HCT116 (cell line): ENCODE data around the gene URI1. TPM values are rescaled to one million over a fixed set of nuclear protein-coding genes. Genes with fewer than 3 reads are reported as not detected.

Source experiments
- ATAC-seq: fragments of 200-7000 bp; cut with Tn5 transposase; 2 replicates; pipeline ENCODE4 v1.9.1; 2020; ENCODE audit warnings: mild to moderate bottlenecking, moderate library complexity
- BruUV-seq: library from RNA; stranded (reverse); fragments of 400-500 nt; replicated peaks from 2 replicates; lab custom pipeline; 2021; lab: Mats Ljungman, UMichigan
- CTCF ChIA-PET: fragments of 300-600 bp; sonication (Branson Sonifier 250); formaldehyde crosslinking; loops from one replicate; lab custom pipeline; 2021; ENCODE audit warnings: antibody characterized with exemption; lab: Charles Lee
- POLR2A ChIA-PET: fragments of 300-600, 350-600 bp; sonication (Branson Sonifier 250); formaldehyde crosslinking; loops from one replicate; lab custom pipeline; 2021; ENCODE audit warnings: antibody characterized with exemption; lab: Charles Lee
- RAD21 ChIA-PET, 2 experiments: fragments of 300-600 bp; sonication (Branson Sonifier 250); formaldehyde crosslinking; loops; one replicate each; lab custom pipeline; 2023; ENCODE audit warnings: low total read pairs in 2 of 2; ENCODE audit not compliant: uncharacterized antibody in 2 of 2, unreplicated experiment in 2 of 2, low non-redundant PET in 1 of 2; lab: Charles Lee
- DNase-seq: peaks from one replicate; pipeline ENCODE4 v3.0.0-alpha.2; 2010; ENCODE audit warnings: low read depth, low spot score
- H2AFZ ChIP-seq: fragments of 200-600 bp; shearing (Covaris generic), sonication (generic); 2 replicates; pipeline ENCODE4 v1.6.1; 2017; ENCODE audit warnings: low read depth, mixed run types, mixed read lengths, antibody characterized with exemption, low read length; ENCODE audit not compliant: poor library complexity, severe bottlenecking
- H3K27ac ChIP-seq: 2 replicates; pipeline ENCODE4 v1.5.1; 2012; ENCODE audit warnings: low read depth, low read length
- H3K27me3 ChIP-seq: fragments of 200-600 bp; sonication (generic); 2 replicates; pipeline ENCODE4 v1.6.1; 2016; ENCODE audit warnings: mixed run types, low read length, mixed read lengths; ENCODE audit not compliant: insufficient read depth
- H3K36me3 ChIP-seq, 2 experiments: fragments of 200-500 bp in 1 of 2; fragments of 200-600 bp in 1 of 2; sonication (Bioruptor generic) in 1 of 2; sonication (generic) in 1 of 2; 2 replicates each; pipeline versions ENCODE4 v1.5.1 to v1.6.1; 2014 to 2016; ENCODE audit warnings: low read length in 2 of 2, inconsistent platforms in 1 of 2, mixed read lengths in 1 of 2, mixed run types in 1 of 2; ENCODE audit not compliant: insufficient read depth in 2 of 2, control insufficient read depth in 1 of 2
- H3K4me1 ChIP-seq, 2 experiments: fragments of 200-600 bp in 1 of 2; sonication (generic) in 1 of 2; 2 replicates each; pipeline versions ENCODE4 v1.5.1 to v1.6.1; 2012 to 2017; ENCODE audit warnings: low read length in 2 of 2, inconsistent platforms in 1 of 2, mild to moderate bottlenecking in 1 of 2, mixed read lengths in 1 of 2, mixed run types in 1 of 2, moderate library complexity in 1 of 2; ENCODE audit not compliant: insufficient read depth in 2 of 2, control insufficient read depth in 1 of 2
- H3K4me2 ChIP-seq: fragments of 200-600 bp; sonication (generic); 2 replicates; pipeline ENCODE4 v1.6.1; 2017; ENCODE audit warnings: mixed run types, low read length, mixed read lengths
- H3K4me3 ChIP-seq, 2 experiments: fragments of 200-600 bp in 1 of 2; sonication (generic) in 1 of 2; replicated peaks in 1 of 2; 2 replicates each; pipeline ENCODE4 v1.5.1; 2011 to 2016; ENCODE audit warnings: low read length in 2 of 2, control low read depth in 1 of 2, low read depth in 1 of 2, mild to moderate bottlenecking in 1 of 2, mixed read lengths in 1 of 2, mixed run types in 1 of 2
- H3K79me2 ChIP-seq: fragments of 200-600 bp; sonication (generic); 2 replicates; pipeline ENCODE4 v1.6.1; 2017; ENCODE audit warnings: mild to moderate bottlenecking, mixed run types, low read length, moderate library complexity, mixed read lengths; ENCODE audit not compliant: insufficient read depth
- H3K9ac ChIP-seq: fragments of 200-600 bp; sonication (generic); 2 replicates; pipeline ENCODE4 v1.6.1; 2016; ENCODE audit warnings: low read length, mixed read lengths
- H3K9me2 ChIP-seq: fragments of 200-600 bp; sonication (generic), shearing (Covaris generic); 2 replicates; pipeline ENCODE4 v1.6.1; 2017; ENCODE audit warnings: mixed run types, mild to moderate bottlenecking, moderate library complexity; ENCODE audit not compliant: insufficient read depth
- H3K9me3 ChIP-seq, 2 experiments: fragments of 200-500 bp in 1 of 2; fragments of 200-600 bp in 1 of 2; sonication (Bioruptor generic) in 1 of 2; sonication (generic) in 1 of 2; 2 replicates each; pipeline ENCODE4 v1.6.1; 2014 to 2017; ENCODE audit warnings: low read length in 2 of 2, mixed read lengths in 2 of 2, inconsistent platforms in 1 of 2, low read depth in 1 of 2, mild to moderate bottlenecking in 1 of 2, mixed run types in 1 of 2, moderate library complexity in 1 of 2; ENCODE audit not compliant: control insufficient read depth in 1 of 2, insufficient read depth in 1 of 2
- H4K20me1 ChIP-seq: fragments of 200-600 bp; sonication (generic), shearing (Covaris generic); 2 replicates; pipeline ENCODE4 v1.6.1; 2017; ENCODE audit warnings: mixed run types, mild to moderate bottlenecking, moderate library complexity; ENCODE audit not compliant: insufficient read depth
- ATF3 ChIP-seq: IDR thresholded peaks from 2 replicates; pipeline ENCODE4 v1.6.1; 2012
- CBX3 ChIP-seq: IDR thresholded peaks from 2 replicates; pipeline ENCODE4 v1.6.1; 2012; ENCODE audit warnings: low read depth
- EGR1 ChIP-seq: IDR thresholded peaks from 2 replicates; pipeline ENCODE4 v1.6.1; 2012; ENCODE audit warnings: low read depth
- ELF1 ChIP-seq: IDR thresholded peaks from 2 replicates; pipeline ENCODE4 v1.6.1; 2012; ENCODE audit warnings: low read depth, borderline replicate concordance
- EZH2phosphoT487 ChIP-seq: fragments of 200-600 bp; IDR thresholded peaks from 2 replicates; pipeline ENCODE4 v1.6.1; 2018; ENCODE audit warnings: antibody characterized with exemption, borderline replicate concordance
- JUND ChIP-seq: IDR thresholded peaks from 2 replicates; pipeline ENCODE4 v1.6.1; 2012
- MAX ChIP-seq: IDR thresholded peaks from 2 replicates; pipeline ENCODE4 v1.6.1; 2012
- POLR2A ChIP-seq: IDR thresholded peaks from 2 replicates; pipeline ENCODE4 v1.7.0; 2011; ENCODE audit warnings: borderline replicate concordance; ENCODE audit not compliant: insufficient read depth, insufficient read length; ENCODE audit errors: extremely low read depth
- POLR2AphosphoS5 ChIP-seq: IDR thresholded peaks from 2 replicates; pipeline ENCODE4 v1.6.1; 2011; ENCODE audit warnings: mild to moderate bottlenecking, low read depth, low read length, moderate library complexity
- RAD21 ChIP-seq: IDR thresholded peaks from 2 replicates; pipeline ENCODE4 v1.6.1; 2012; ENCODE audit warnings: low read depth, mild to moderate bottlenecking
- REST ChIP-seq: IDR thresholded peaks from 2 replicates; pipeline ENCODE4 v1.6.1; 2012; ENCODE audit warnings: low read depth
- SIN3A ChIP-seq: IDR thresholded peaks from 2 replicates; pipeline ENCODE4 v1.6.1; 2012; ENCODE audit warnings: low read depth
- SRF ChIP-seq: IDR thresholded peaks from 2 replicates; pipeline ENCODE4 v1.6.1; 2012; ENCODE audit warnings: low read depth
- TCF7L2 ChIP-seq: IDR thresholded peaks from 2 replicates; pipeline ENCODE4 v1.7.0; 2011; ENCODE audit warnings: borderline replicate concordance, inconsistent platforms; ENCODE audit not compliant: insufficient read depth, insufficient read length; ENCODE audit errors: extremely low read depth
- intact Hi-C: fragments of 100-400 bp; cut with micrococcal nuclease; formaldehyde crosslinking; loops from 2 replicates; pipeline ENCODE4 v1.10.0; 2022
- total RNA-seq: library from RNA; stranded (reverse); gene quantifications from one replicate; pipeline ENCODE4 v1.2.1, GENCODE V29; 2021; ENCODE audit not compliant: unreplicated experiment

Gene URI1
- total RNA-seq, 1 experiment from 2014 or later = 51.4 TPM

GRCh38 chr19:30026933-30027332 is 84.9 kb downstream of the URI1 start:
- Histone ChIP-seq H3K9me3 (no peaks in the 10 kb centered on the region), H3K4me3 (no peak overlapping the region), H3K36me3 (0 out of 4 replicates have a peak, but pooled peaks cover 0 to 4% of the 10 kb centered on the region in 2 experiments), H4K20me1 (0 out of 2 replicates have a peak, but pooled peaks cover 4% of the 10 kb centered on the region), H3K4me2 (no peak overlapping the region), H3K79me2 (no peaks in the 10 kb centered on the region; the same call in 1 of the 2 replicates), H3K27me3 (no peaks in the 10 kb centered on the region), H2AFZ (no peak overlapping the region), H3K9ac (no peak overlapping the region), H3K4me1 (no peaks in the 10 kb centered on the region), H3K9me2 (no peaks in the 10 kb centered on the region), H3K27ac (no peak overlapping the region)
- DNase-seq (no peak), ATAC-seq (no peak)
- TF ChIP-seq REST = no peak
- no peak for TF ChIP-seq JUND
- no peak for TF ChIP-seq EGR1
- no peak for TF ChIP-seq ATF3
- TF ChIP-seq CBX3 = no peak
- no peak for TF ChIP-seq ELF1
- TF ChIP-seq POLR2A = no peak
- TF ChIP-seq SIN3A = no peak
- TF ChIP-seq SRF = no peak
- no peak for TF ChIP-seq POLR2AphosphoS5
- no peak for TF ChIP-seq TCF7L2
- TF ChIP-seq EZH2phosphoT487 = no peak
- no peak for TF ChIP-seq MAX
- TF ChIP-seq RAD21 = no peak
- ChIA-PET RAD21 (no interaction called here), CTCF (no interaction called here), POLR2A (no interaction called here)
- intact Hi-C loops = no loop called here
- no TSS peak for BruUV-seq
